Measurements from ENCODE around the gene SRGN. TPM values are rescaled to one million over a fixed set of nuclear protein-coding genes. Genes with fewer than 3 reads are reported as not detected.

Gene SRGN
- total and polyA plus RNA-seq, 2 of the 8 experiments (the other 6 are each of a cell fraction or from before 2014, with no cell fraction given), result 0.06 TPM; not detected in 1

DNA sequence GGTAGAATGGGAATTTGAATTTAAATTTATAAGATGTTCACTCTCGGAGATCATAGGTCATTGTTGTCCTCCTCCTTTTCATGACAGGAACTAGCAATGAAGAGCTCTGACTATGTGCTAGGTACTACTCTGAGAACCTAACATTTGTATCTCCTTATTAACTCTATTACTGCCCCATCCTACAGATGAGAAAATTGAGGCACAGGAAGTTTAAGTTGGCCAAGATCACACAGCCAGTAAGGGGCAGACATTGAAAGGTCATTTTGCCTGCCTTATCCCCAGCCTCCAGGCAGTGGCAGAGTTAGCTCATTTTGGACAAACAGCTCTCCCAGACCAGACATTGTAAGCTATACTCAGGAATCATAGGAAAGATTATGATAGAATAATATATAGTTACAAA lies 6.0 kb downstream of the SRGN start:
- H4K5ac ChIP-seq (ENCODE audit: insufficient read length, low read depth, low read length), result no peak overlapping the region
- H2BK5ac ChIP-seq (ENCODE audit: low read depth, low read length), result no peak overlapping the region
- WGBS, 2 experiments (ENCODE audit: extremely low coverage in 1 of 2, insufficient coverage in 1 of 2, insufficient read length in 1 of 2, insufficient replicate concordance in 2 of 2, low coverage in 1 of 2, low lambda C conversion rate in 2 of 2, missing lambda C conversion rate in 1 of 2), result 86% methylated on average over 1 of the region's 1 CpG; no CpG with 5 or more reads in 1 of the 2 experiments
- H3K27ac ChIP-seq (ENCODE audit: low read depth, low read length), result no peak overlapping the region
- no peak overlapping the region for H2BK12ac ChIP-seq (ENCODE audit: low read depth, low read length)
- no peaks in the 10 kb centered on the region for H3K79me2 ChIP-seq (ENCODE audit: control insufficient read depth in 1 of 2, insufficient read depth in 2 of 2, low read length in 2 of 2)
- DNase-seq (ENCODE audit: low read depth in 1 of 2, low spot score in 2 of 2) (no peak), FAIRE-seq (no peak)
- H2BK120ac ChIP-seq (replicated peaks; ENCODE audit: low read depth, low read length), result no peak overlapping the region
- no peak overlapping the region for H3K4me3 ChIP-seq (ENCODE audit: extremely low read depth in 1 of 4, insufficient read depth in 2 of 4, low read depth in 3 of 4, low read length in 4 of 4)
- no peaks in the 10 kb centered on the region for H3K79me1 ChIP-seq (ENCODE audit: low read depth, low read length)
- H3K9ac ChIP-seq (replicated peaks in 1 of 4; ENCODE audit: extremely low read depth in 1 of 4, low read depth in 3 of 4, low read length in 3 of 4), result no peak overlapping the region
- no peak overlapping the region for H3K4ac ChIP-seq (replicated peaks; ENCODE audit: insufficient read length, low read depth, low read length)
- no peak overlapping the region for H3K56ac ChIP-seq (replicated peaks; ENCODE audit: insufficient read length, low read depth, low read length)
- ChIA-PET CTCF (ENCODE audit: partially characterized antibody) (interaction anchor here (0.8 to 5.6 kb wide), 23 partner anchors 13 to 313 kb away, joined by 3 to 47 read pairs (median 4); no protein-coding TSS in a partner anchor), POLR2A (ENCODE audit: partially characterized antibody) (interaction anchor here (1.1 kb wide), 1 partner anchor 94 kb away, joined by 3 read pairs; no protein-coding TSS in a partner anchor)
- H3K18ac ChIP-seq (ENCODE audit: extremely low read depth, low read length), result no peak overlapping the region
- no peak overlapping the region for H4K8ac ChIP-seq (ENCODE audit: extremely low read depth, insufficient read depth, low read length)
- H3K14ac ChIP-seq (ENCODE audit: insufficient read length), result no peak overlapping the region
- no peak overlapping the region for H2BK20ac ChIP-seq (ENCODE audit: low read length)
- no peak overlapping the region for H2AFZ ChIP-seq (ENCODE audit: low read length)
- no peak overlapping the region for H4K91ac ChIP-seq (replicated peaks; ENCODE audit: insufficient read length, low read length)
- no peaks in the 10 kb centered on the region for H3K4me1 ChIP-seq (replicated peaks in 1 of 4; ENCODE audit: control insufficient read depth in 3 of 4, insufficient read depth in 4 of 4, low read length in 3 of 4)
- no peaks in the 10 kb centered on the region for H3K23me2 ChIP-seq (ENCODE audit: low read depth, low read length)
- H3K4me2 ChIP-seq (ENCODE audit: insufficient read depth in 1 of 2, low read depth in 2 of 2, low read length in 2 of 2), result no peak overlapping the region
- H2AK5ac ChIP-seq (ENCODE audit: low read depth, low read length), result no peak overlapping the region
- H3K23ac ChIP-seq (ENCODE audit: insufficient read length), result no peak overlapping the region
- H3K27me3 ChIP-seq (replicated peaks in 1 of 4; ENCODE audit: control insufficient read depth in 3 of 4, extremely low read depth in 1 of 4, insufficient read depth in 3 of 4, low read length in 3 of 4), result no peaks in the 10 kb centered on the region
- no peaks in the 10 kb centered on the region for H3K36me3 ChIP-seq (ENCODE audit: control insufficient read depth in 2 of 4, insufficient read depth in 4 of 4, low read length in 3 of 4)
- TF ChIP-seq, protein P1, sequence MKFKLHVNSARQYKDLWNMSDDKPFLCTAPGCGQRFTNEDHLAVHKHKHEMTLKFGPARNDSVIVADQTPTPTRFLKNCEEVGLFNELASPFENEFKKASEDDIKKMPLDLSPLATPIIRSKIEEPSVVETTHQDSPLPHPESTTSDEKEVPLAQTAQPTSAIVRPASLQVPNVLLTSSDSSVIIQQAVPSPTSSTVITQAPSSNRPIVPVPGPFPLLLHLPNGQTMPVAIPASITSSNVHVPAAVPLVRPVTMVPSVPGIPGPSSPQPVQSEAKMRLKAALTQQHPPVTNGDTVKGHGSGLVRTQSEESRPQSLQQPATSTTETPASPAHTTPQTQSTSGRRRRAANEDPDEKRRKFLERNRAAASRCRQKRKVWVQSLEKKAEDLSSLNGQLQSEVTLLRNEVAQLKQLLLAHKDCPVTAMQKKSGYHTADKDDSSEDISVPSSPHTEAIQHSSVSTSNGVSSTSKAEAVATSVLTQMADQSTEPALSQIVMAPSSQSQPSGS (IDR thresholded peaks at IDR 0.05; ENCODE audit: low read length), result no peak
- TF ChIP-seq USF2 (IDR thresholded peaks at IDR 0.05; ENCODE audit: low read length) (no peak), RAD21 (IDR thresholded peaks at IDR 0.05 in 1 of 2, conservative IDR thresholded peaks at IDR 0.05 in 1 of 2; ENCODE audit: low read depth in 2 of 2, low read length in 2 of 2) (peak; percentile 18 to 23; a peak in 2 of 4 replicates), EZH2 (IDR thresholded peaks at IDR 0.05; ENCODE audit: low read depth, low read length, severe bottlenecking) (no peak), KDM1A (IDR thresholded peaks at IDR 0.05; ENCODE audit: borderline replicate concordance, low read length) (peak; percentile 88; the same call in 1 of the 2 replicates)
- TF ChIP-seq, protein P2, sequence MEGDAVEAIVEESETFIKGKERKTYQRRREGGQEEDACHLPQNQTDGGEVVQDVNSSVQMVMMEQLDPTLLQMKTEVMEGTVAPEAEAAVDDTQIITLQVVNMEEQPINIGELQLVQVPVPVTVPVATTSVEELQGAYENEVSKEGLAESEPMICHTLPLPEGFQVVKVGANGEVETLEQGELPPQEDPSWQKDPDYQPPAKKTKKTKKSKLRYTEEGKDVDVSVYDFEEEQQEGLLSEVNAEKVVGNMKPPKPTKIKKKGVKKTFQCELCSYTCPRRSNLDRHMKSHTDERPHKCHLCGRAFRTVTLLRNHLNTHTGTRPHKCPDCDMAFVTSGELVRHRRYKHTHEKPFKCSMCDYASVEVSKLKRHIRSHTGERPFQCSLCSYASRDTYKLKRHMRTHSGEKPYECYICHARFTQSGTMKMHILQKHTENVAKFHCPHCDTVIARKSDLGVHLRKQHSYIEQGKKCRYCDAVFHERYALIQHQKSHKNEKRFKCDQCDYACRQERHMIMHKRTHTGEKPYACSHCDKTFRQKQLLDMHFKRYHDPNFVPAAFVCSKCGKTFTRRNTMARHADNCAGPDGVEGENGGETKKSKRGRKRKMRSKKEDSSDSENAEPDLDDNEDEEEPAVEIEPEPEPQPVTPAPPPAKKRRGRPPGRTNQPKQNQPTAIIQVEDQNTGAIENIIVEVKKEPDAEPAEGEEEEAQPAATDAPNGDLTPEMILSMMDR (IDR thresholded peaks at IDR 0.05; ENCODE audit: control extremely low read depth in 1 of 3, insufficient read depth in 1 of 3, low read depth in 1 of 3, low read length in 3 of 3), result peak in 1 of 3 experiments; percentile 8; a peak in 1 of 4 replicates
- no peak overlapping the region for H2BK15ac ChIP-seq (ENCODE audit: low read length)
- no peaks in the 10 kb centered on the region for H4K20me1 ChIP-seq (replicated peaks in 1 of 2; ENCODE audit: control insufficient read depth in 1 of 2, insufficient read depth in 2 of 2, low read length in 2 of 2)
- H3K9me3 ChIP-seq (ENCODE audit: insufficient read depth in 2 of 2, low read depth in 1 of 2, low read length in 1 of 2), result no peaks in the 10 kb centered on the region
